ENCODE measurements around the gene CTNNA3.

DNA sequence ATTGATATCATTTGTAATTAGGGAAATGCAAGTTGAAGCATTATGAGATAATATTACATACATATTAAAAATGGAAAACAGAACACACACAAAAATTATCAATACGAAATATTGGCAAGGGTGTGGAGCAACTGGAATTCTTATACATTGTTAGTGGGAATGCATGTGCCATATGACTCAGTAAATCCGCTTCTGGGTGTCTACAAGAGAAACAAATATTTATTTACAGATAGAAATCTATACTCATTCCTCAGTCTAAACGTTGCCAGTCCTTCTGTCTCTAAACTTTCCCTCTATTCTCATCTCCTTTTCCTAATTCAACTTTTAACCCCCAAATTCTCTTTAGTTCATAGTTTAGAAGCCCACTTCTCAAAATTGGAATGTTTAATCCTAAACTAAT, 940.5 kb downstream of the CTNNA3 start:
- TF ChIP-seq FOS (IDR thresholded peaks at IDR 0.05; ENCODE audit: borderline replicate concordance, insufficient read depth, low read length) (no peak), POLR2A (IDR thresholded peaks at IDR 0.05; ENCODE audit: low read depth, low read length) (no peak), POLR2AphosphoS5 (IDR thresholded peaks at IDR 0.05; ENCODE audit: insufficient read depth, low read depth, low read length) (no peak), MYC (IDR thresholded peaks at IDR 0.05; ENCODE audit: low read depth, low read length) (no peak), EZH2 (IDR thresholded peaks at IDR 0.05; ENCODE audit: borderline replicate concordance, low read depth, low read length, severe bottlenecking) (no peak), MAX (IDR thresholded peaks at IDR 0.05; ENCODE audit: insufficient read depth, insufficient read length) (no peak), JUN (IDR thresholded peaks at IDR 0.05; ENCODE audit: borderline replicate concordance, insufficient read depth, insufficient read length, low read depth) (no peak), GATA2 (IDR thresholded peaks at IDR 0.05; ENCODE audit: insufficient read depth, insufficient read length, low read depth, low read length) (no peak)
- TF ChIP-seq, protein P1, sequence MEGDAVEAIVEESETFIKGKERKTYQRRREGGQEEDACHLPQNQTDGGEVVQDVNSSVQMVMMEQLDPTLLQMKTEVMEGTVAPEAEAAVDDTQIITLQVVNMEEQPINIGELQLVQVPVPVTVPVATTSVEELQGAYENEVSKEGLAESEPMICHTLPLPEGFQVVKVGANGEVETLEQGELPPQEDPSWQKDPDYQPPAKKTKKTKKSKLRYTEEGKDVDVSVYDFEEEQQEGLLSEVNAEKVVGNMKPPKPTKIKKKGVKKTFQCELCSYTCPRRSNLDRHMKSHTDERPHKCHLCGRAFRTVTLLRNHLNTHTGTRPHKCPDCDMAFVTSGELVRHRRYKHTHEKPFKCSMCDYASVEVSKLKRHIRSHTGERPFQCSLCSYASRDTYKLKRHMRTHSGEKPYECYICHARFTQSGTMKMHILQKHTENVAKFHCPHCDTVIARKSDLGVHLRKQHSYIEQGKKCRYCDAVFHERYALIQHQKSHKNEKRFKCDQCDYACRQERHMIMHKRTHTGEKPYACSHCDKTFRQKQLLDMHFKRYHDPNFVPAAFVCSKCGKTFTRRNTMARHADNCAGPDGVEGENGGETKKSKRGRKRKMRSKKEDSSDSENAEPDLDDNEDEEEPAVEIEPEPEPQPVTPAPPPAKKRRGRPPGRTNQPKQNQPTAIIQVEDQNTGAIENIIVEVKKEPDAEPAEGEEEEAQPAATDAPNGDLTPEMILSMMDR (IDR thresholded peaks at IDR 0.05; ENCODE audit: extremely low read depth in 1 of 2, insufficient read depth in 1 of 2, low read depth in 1 of 2, low read length in 2 of 2): no peak
